Measurements from ENCODE around the gene ZC3H13.

The ZC3H13 gene

GRCh38 chr13:46052319-46053161, at the start of gene ZC3H13:
Gene ZC3H13, minus strand, starts transcription at chr13:46052746. Its CDS starts 7,239 bp downstream, at chr13:46045507.
- DNase-seq (ENCODE audit: low read depth, low spot score), result peak; percentile 90

- DNase-seq (ENCODE audit: low read depth, low spot score), result no peak
Observed at GRCh38 chr13:46102255-46102605, 49.7 kb upstream of the ZC3H13 start.

GRCh38 chr13:46101484-46102254, 49.1 kb upstream of the ZC3H13 start:
- DNase-seq (ENCODE audit: low read depth, low spot score), result no peak

GRCh38 chr13:46101002-46101401, 48.5 kb upstream of the ZC3H13 start:
- no peak for DNase-seq (ENCODE audit: low read depth, low spot score)

- no peak for DNase-seq (ENCODE audit: low read depth, low spot score)
Observed at GRCh38 chr13:46100191-46100815, 47.8 kb upstream of the ZC3H13 start.

GRCh38 chr13:46097663-46098062, 45.1 kb upstream of the ZC3H13 start:
- no peak for DNase-seq (ENCODE audit: low read depth, low spot score)

GRCh38 chr13:46097015-46097414, 44.5 kb upstream of the ZC3H13 start:
- no peak for DNase-seq (ENCODE audit: low read depth, low spot score)

- no peak for DNase-seq (ENCODE audit: low read depth, low spot score)
Observed at GRCh38 chr13:46094478-46094877, 41.9 kb upstream of the ZC3H13 start.

- no peak for DNase-seq (ENCODE audit: low read depth, low spot score)
Observed at GRCh38 chr13:46088821-46089562, 36.4 kb upstream of the ZC3H13 start.

- no peak for DNase-seq (ENCODE audit: low read depth, low spot score)
Observed at GRCh38 chr13:46087481-46087880, 34.9 kb upstream of the ZC3H13 start.

GRCh38 chr13:46086985-46087384, 34.4 kb upstream of the ZC3H13 start:
- no peak for DNase-seq (ENCODE audit: low read depth, low spot score)

- no peak for DNase-seq (ENCODE audit: low read depth, low spot score)
Observed at GRCh38 chr13:46086421-46086922, 33.9 kb upstream of the ZC3H13 start.

- DNase-seq (ENCODE audit: low read depth, low spot score), result no peak
Observed at GRCh38 chr13:46085737-46086136, 33.2 kb upstream of the ZC3H13 start.

- no peak for DNase-seq (ENCODE audit: low read depth, low spot score)
Observed at GRCh38 chr13:46082324-46082723, 29.8 kb upstream of the ZC3H13 start.

GRCh38 chr13:46079770-46080169, 27.2 kb upstream of the ZC3H13 start:
- no peak for DNase-seq (ENCODE audit: low read depth, low spot score)

- DNase-seq (ENCODE audit: low read depth, low spot score), result no peak
Observed at GRCh38 chr13:46077265-46077664, 24.7 kb upstream of the ZC3H13 start.

- no peak for DNase-seq (ENCODE audit: low read depth, low spot score)
Observed at GRCh38 chr13:46076827-46077226, 24.3 kb upstream of the ZC3H13 start.

GRCh38 chr13:46075811-46076210, 23.3 kb upstream of the ZC3H13 start:
- no peak for DNase-seq (ENCODE audit: low read depth, low spot score)

- DNase-seq (ENCODE audit: low read depth, low spot score), result no peak
Observed at GRCh38 chr13:46071590-46072249, 19.2 kb upstream of the ZC3H13 start.

- no peak for DNase-seq (ENCODE audit: low read depth, low spot score)
Observed at GRCh38 chr13:46063292-46063691, 10.7 kb upstream of the ZC3H13 start.

- DNase-seq (ENCODE audit: low read depth, low spot score), result no peak
Observed at GRCh38 chr13:46062185-46062584, 9.6 kb upstream of the ZC3H13 start.

Data from activated CD4-positive, CD25-positive, alpha-beta regulatory T cell treated with anti-CD3 and anti-CD28 coated beads, Interleukin-2, amount 50 U/mL, for 16 hours (primary cell).